NCI-H1694 (cell line): Measurements from ENCODE around the gene C1orf122.
A peak's percentile ranks its signal among the peaks of the same experiment; 100 is the strongest.

ENCODE experiments used
- DNase-seq: peaks from one replicate; lab custom pipeline; 2025; lab: John Stamatoyannopoulos, UW

C1orf122 gene

GRCh38 chr1:37802439-37802838, 5.2 kb upstream of the C1orf122 start:
- no peak for DNase-seq

GRCh38 chr1:37807220-37807554, 403 bp upstream of the C1orf122 start:
- DNase-seq = no peak

- DNase-seq = peak; percentile 62
These were observed 1.1 kb downstream of the C1orf122 start for GRCh38 chr1:37808369-37809319.

- no peak for DNase-seq
These were observed 2.4 kb downstream of the C1orf122 start for GRCh38 chr1:37809942-37810341.

- peak; percentile 70 for DNase-seq
These were observed 3.6 kb downstream of the C1orf122 start for GRCh38 chr1:37811027-37811655.

- no peak for DNase-seq
These were observed 6.0 kb downstream of the C1orf122 start for GRCh38 chr1:37813529-37814145.

GRCh38 chr1:37814252-37814651, 6.7 kb downstream of the C1orf122 start:
- DNase-seq = no peak

GRCh38 chr1:37817481-37817880, 9.9 kb downstream of the C1orf122 start:
- DNase-seq = no peak

GRCh38 chr1:37821481-37821880, 13.9 kb downstream of the C1orf122 start:
- no peak for DNase-seq

- no peak for DNase-seq
These were observed 15.6 kb downstream of the C1orf122 start for GRCh38 chr1:37822906-37823815.

GRCh38 chr1:37824001-37824400, 16.4 kb downstream of the C1orf122 start:
- DNase-seq = no peak

- no peak for DNase-seq
These were observed 17.9 kb downstream of the C1orf122 start for GRCh38 chr1:37825506-37825905.

GRCh38 chr1:37828410-37829074, 21.0 kb downstream of the C1orf122 start:
- DNase-seq = no peak

GRCh38 chr1:37831109-37831508, 23.5 kb downstream of the C1orf122 start:
- no peak for DNase-seq

GRCh38 chr1:37831809-37832208, 24.2 kb downstream of the C1orf122 start:
- DNase-seq = no peak

GRCh38 chr1:37836788-37837187, 29.2 kb downstream of the C1orf122 start:
- DNase-seq = no peak

GRCh38 chr1:37839676-37840075, 32.1 kb downstream of the C1orf122 start:
- no peak for DNase-seq

GRCh38 chr1:37840711-37841110, 33.1 kb downstream of the C1orf122 start:
- no peak for DNase-seq

GRCh38 chr1:37841652-37842051, 34.1 kb downstream of the C1orf122 start:
- no peak for DNase-seq

- DNase-seq = no peak
These were observed 36.9 kb downstream of the C1orf122 start for GRCh38 chr1:37844536-37844935.

GRCh38 chr1:37845049-37845646, 37.6 kb downstream of the C1orf122 start:
- no peak for DNase-seq
